ENCODE results near the gene ARL14EP.

Gene ARL14EP

GRCh38 chr11:30364139-30364836, 41.4 kb downstream of the ARL14EP start:
- TF ChIP-seq TSHZ2 (CRISPR knock-in tag; IDR thresholded peaks at IDR 0.05): no peak
- ATAC-seq: no peak

- ATAC-seq: no peak
- TF ChIP-seq OSR1 (CRISPR knock-in tag; IDR thresholded peaks at IDR 0.05) (no peak), GLIS3 (CRISPR knock-in tag; IDR thresholded peaks at IDR 0.05) (no peak), TOX (CRISPR knock-in tag; IDR thresholded peaks at IDR 0.05; ENCODE audit: borderline replicate concordance) (no peak), ZFP30 (CRISPR knock-in tag; IDR thresholded peaks at IDR 0.05) (no peak), BACH2 (CRISPR knock-in tag; IDR thresholded peaks at IDR 0.05; ENCODE audit: borderline replicate concordance) (no peak), PPARA (CRISPR knock-in tag; IDR thresholded peaks at IDR 0.05; ENCODE audit: borderline replicate concordance) (no peak), TCF4 (CRISPR knock-in tag; IDR thresholded peaks at IDR 0.05; ENCODE audit: borderline replicate concordance) (no peak), ZNF8 (CRISPR knock-in tag; IDR thresholded peaks at IDR 0.05) (no peak), ZNF565 (CRISPR knock-in tag; conservative IDR thresholded peaks at IDR 0.05; ENCODE audit: low read depth) (no peak), PATZ1 (CRISPR knock-in tag; IDR thresholded peaks at IDR 0.05; ENCODE audit: borderline replicate concordance) (no peak), ZNF70 (CRISPR knock-in tag; IDR thresholded peaks at IDR 0.05) (no peak), ZFP3 (CRISPR knock-in tag; IDR thresholded peaks at IDR 0.05) (no peak), TSHZ2 (CRISPR knock-in tag; IDR thresholded peaks at IDR 0.05) (no peak), POU6F1 (CRISPR knock-in tag; IDR thresholded peaks at IDR 0.05; ENCODE audit: borderline replicate concordance, low read depth) (no peak), CSRNP3 (CRISPR knock-in tag; IDR thresholded peaks at IDR 0.05) (no peak), ESRRG (CRISPR knock-in tag; IDR thresholded peaks at IDR 0.05) (no peak), CREB5 (CRISPR knock-in tag; IDR thresholded peaks at IDR 0.05; ENCODE audit: low read depth) (no peak)
Observed at GRCh38 chr11:30364837-30365482, 42.1 kb downstream of the ARL14EP start.
